H1 (cell line): ENCODE data around the gene FREM2.

Experiments used
- EP300 ChIP-seq, 2 experiments: IDR thresholded peaks; 1 replicate in 1 of 2; 2 replicates in 1 of 2; pipeline ENCODE4 v1.6.1; 2011 to 2012; ENCODE audit warnings: low read depth in 2 of 2, low read length in 2 of 2, mild to moderate bottlenecking in 2 of 2, borderline replicate concordance in 1 of 2, inconsistent platforms in 1 of 2, moderate library complexity in 1 of 2
- GABPA ChIP-seq: IDR thresholded peaks from 2 replicates; pipeline ENCODE4 v1.6.1; 2011; ENCODE audit warnings: mild to moderate bottlenecking, low read length, moderate library complexity, borderline replicate concordance; ENCODE audit not compliant: insufficient read depth
- POLR2AphosphoS5 ChIP-seq: IDR thresholded peaks from 2 replicates; pipeline ENCODE4 v1.6.1; 2011; ENCODE audit warnings: low read depth, low read length
- TF ChIP-seq, protein P1 (sequence below), 3 experiments: IDR thresholded peaks; 1 replicate in 2 of 3; 2 replicates in 1 of 3; pipeline versions ENCODE4 v1.5.1 to v1.6.1; 2011; ENCODE audit warnings: low read length in 3 of 3, mild to moderate bottlenecking in 3 of 3, inconsistent platforms in 2 of 3, low read depth in 1 of 3, moderate library complexity in 1 of 3; ENCODE audit not compliant: insufficient read depth in 1 of 3; ENCODE audit errors: control extremely low read depth in 1 of 3
- TF ChIP-seq, protein P2 (sequence below): IDR thresholded peaks from 2 replicates; pipeline ENCODE4 v1.6.1; 2012; ENCODE audit warnings: low read length, inconsistent platforms

DNA sequence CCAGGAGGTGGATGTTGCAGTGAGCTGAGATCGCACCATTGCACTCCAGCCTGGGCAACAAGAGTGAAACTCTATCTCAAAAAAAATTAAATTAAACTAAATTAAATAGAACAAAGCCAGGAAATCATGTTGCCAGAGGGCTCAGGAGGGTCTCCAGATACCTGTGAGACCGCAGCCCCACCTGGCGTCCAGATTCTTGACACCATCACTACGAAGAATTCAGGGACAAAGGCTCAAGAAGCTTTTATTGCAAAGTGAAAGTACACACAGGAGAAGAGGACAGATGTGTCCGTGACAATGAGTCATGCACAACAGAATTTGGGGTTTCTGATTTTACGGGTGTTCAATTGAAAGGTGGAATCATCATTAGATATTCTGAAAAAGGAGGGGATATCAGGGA is 227.2 kb downstream of the FREM2 start:
- TF ChIP-seq, protein P1, sequence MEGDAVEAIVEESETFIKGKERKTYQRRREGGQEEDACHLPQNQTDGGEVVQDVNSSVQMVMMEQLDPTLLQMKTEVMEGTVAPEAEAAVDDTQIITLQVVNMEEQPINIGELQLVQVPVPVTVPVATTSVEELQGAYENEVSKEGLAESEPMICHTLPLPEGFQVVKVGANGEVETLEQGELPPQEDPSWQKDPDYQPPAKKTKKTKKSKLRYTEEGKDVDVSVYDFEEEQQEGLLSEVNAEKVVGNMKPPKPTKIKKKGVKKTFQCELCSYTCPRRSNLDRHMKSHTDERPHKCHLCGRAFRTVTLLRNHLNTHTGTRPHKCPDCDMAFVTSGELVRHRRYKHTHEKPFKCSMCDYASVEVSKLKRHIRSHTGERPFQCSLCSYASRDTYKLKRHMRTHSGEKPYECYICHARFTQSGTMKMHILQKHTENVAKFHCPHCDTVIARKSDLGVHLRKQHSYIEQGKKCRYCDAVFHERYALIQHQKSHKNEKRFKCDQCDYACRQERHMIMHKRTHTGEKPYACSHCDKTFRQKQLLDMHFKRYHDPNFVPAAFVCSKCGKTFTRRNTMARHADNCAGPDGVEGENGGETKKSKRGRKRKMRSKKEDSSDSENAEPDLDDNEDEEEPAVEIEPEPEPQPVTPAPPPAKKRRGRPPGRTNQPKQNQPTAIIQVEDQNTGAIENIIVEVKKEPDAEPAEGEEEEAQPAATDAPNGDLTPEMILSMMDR (IDR thresholded peaks at IDR 0.05; ENCODE audit: control extremely low read depth in 1 of 3, insufficient read depth in 1 of 3, low read depth in 1 of 3, low read length in 3 of 3): peak; percentile 5 to 21 (median 9); a peak in 3 of 4 replicates
- no peak for TF ChIP-seq GABPA
- TF ChIP-seq POLR2AphosphoS5: no peak
- TF ChIP-seq, protein P2, sequence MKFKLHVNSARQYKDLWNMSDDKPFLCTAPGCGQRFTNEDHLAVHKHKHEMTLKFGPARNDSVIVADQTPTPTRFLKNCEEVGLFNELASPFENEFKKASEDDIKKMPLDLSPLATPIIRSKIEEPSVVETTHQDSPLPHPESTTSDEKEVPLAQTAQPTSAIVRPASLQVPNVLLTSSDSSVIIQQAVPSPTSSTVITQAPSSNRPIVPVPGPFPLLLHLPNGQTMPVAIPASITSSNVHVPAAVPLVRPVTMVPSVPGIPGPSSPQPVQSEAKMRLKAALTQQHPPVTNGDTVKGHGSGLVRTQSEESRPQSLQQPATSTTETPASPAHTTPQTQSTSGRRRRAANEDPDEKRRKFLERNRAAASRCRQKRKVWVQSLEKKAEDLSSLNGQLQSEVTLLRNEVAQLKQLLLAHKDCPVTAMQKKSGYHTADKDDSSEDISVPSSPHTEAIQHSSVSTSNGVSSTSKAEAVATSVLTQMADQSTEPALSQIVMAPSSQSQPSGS: no peak
- no peak for TF ChIP-seq EP300 (IDR thresholded peaks at IDR 0.05; ENCODE audit: borderline replicate concordance in 1 of 2, low read depth in 2 of 2, low read length in 2 of 2)
